Gastroesophageal sphincter (tissue), 4 donors: Measurements from ENCODE around the gene GEMIN5. TPM values are rescaled to one million over a fixed set of nuclear protein-coding genes. Genes with fewer than 3 reads are reported as not detected.
A peak's percentile ranks its signal among the peaks of the same experiment; 100 is the strongest.

ENCODE experiments used
- ATAC-seq: fragments of 150-250 bp; one replicate; pipeline ENCODE4 v1.9.1; 2016; ENCODE audit warnings: mild to moderate bottlenecking, moderate library complexity
- H3K27ac ChIP-seq, 4 donors: fragments of 200-600 bp; sonication (generic) in 3 of 4; 1 replicate in 3 of 4; 2 replicates in 1 of 4; pipeline ENCODE4 v1.5.1; 2016 to 2019
- H3K27me3 ChIP-seq: fragments of 200-600 bp; sonication (generic); one replicate; pipeline ENCODE4 v1.5.1; 2019
- H3K36me3 ChIP-seq, 2 donors: fragments of 200-600 bp; sonication (generic); one replicate each; pipeline ENCODE4 v1.5.1; 2019; ENCODE audit warnings: control low read depth in 1 of 2
- H3K4me1 ChIP-seq, 3 donors: fragments of 200-600 bp; sonication (generic); 1 replicate in 2 of 3; 2 replicates in 1 of 3; pipeline ENCODE4 v1.5.1; 2016 to 2019; ENCODE audit warnings: control low read depth in 2 of 3
- H3K4me3 ChIP-seq, 2 donors: fragments of 200-600 bp; sonication (generic); one replicate each; pipeline ENCODE4 v1.5.1; 2019; ENCODE audit warnings: mild to moderate bottlenecking in 1 of 2, moderate library complexity in 1 of 2
- H3K9me3 ChIP-seq, 3 donors: fragments of 200-600 bp; sonication (generic); one replicate each; pipeline ENCODE4 v1.5.1; 2017 to 2019; ENCODE audit warnings: control low read depth in 2 of 3
- EP300 ChIP-seq: sonication (generic); formaldehyde crosslinking; IDR thresholded peaks from one replicate; pipeline ENCODE4 v1.6.1; 2017; ENCODE audit warnings: antibody characterized with exemption, mild to moderate bottlenecking
- POLR2A ChIP-seq, 2 donors: fragments of 450-650 bp; IDR thresholded peaks; one replicate each; pipeline ENCODE4 v1.6.1; 2017; ENCODE audit warnings: antibody characterized with exemption in 2 of 2, mild to moderate bottlenecking in 2 of 2, moderate library complexity in 1 of 2
- POLR2AphosphoS5 ChIP-seq: sonication (generic); formaldehyde crosslinking; IDR thresholded peaks from one replicate; pipeline ENCODE4 v1.6.1; 2017; ENCODE audit warnings: antibody characterized with exemption
- WGBS, 2 donors: methylation state at CpG; one replicate each; pipeline ENCODE4 v1.1.5; 2018; ENCODE audit warnings: low coverage in 1 of 2; 5-methylcytosine and 5-hydroxymethylcytosine counted together
- total RNA-seq, 4 donors: library from RNA; depleted of rRNA; stranded (reverse); fragments of >200 nt; gene quantifications; one replicate each; pipeline ENCODE4 v1.1.0, GENCODE V29; 2016
- TF ChIP-seq, protein P1 (sequence below), 4 experiments: fragments of 200-600 bp in 2 of 4; fragments of 450-650 bp in 2 of 4; sonication (generic) in 1 of 4; IDR thresholded peaks; one replicate each; pipeline ENCODE4 v1.5.1; 2017 to 2019; ENCODE audit warnings: antibody characterized with exemption in 4 of 4, mild to moderate bottlenecking in 2 of 4, moderate library complexity in 2 of 4

GEMIN5 gene
- total RNA-seq, 4 donors from 2014 or later: 15.8 to 30.0 (median 19.4) TPM

- H3K4me3 ChIP-seq: no peak overlapping the region
- 55 to 88% methylated on average over 2 of the region's 2 CpGs for WGBS, 2 donors
- peaks cover 0 to 30% of the 10 kb centered on the region in 2 donors for H3K36me3 ChIP-seq
- H3K27ac ChIP-seq: no peak overlapping the region
- no peak for TF ChIP-seq EP300
- TF ChIP-seq, protein P1, sequence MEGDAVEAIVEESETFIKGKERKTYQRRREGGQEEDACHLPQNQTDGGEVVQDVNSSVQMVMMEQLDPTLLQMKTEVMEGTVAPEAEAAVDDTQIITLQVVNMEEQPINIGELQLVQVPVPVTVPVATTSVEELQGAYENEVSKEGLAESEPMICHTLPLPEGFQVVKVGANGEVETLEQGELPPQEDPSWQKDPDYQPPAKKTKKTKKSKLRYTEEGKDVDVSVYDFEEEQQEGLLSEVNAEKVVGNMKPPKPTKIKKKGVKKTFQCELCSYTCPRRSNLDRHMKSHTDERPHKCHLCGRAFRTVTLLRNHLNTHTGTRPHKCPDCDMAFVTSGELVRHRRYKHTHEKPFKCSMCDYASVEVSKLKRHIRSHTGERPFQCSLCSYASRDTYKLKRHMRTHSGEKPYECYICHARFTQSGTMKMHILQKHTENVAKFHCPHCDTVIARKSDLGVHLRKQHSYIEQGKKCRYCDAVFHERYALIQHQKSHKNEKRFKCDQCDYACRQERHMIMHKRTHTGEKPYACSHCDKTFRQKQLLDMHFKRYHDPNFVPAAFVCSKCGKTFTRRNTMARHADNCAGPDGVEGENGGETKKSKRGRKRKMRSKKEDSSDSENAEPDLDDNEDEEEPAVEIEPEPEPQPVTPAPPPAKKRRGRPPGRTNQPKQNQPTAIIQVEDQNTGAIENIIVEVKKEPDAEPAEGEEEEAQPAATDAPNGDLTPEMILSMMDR (IDR thresholded peaks at IDR 0.05): peak; percentile 13 to 57 (median 22)
- TF ChIP-seq POLR2A (IDR thresholded peaks at IDR 0.05): no peak
- ATAC-seq: no peak
- no peaks in the 10 kb centered on the region for H3K4me1 ChIP-seq
- H3K9me3 ChIP-seq: no peaks in the 10 kb centered on the region
- H3K27me3 ChIP-seq: no peaks in the 10 kb centered on the region
These were observed 34.6 kb upstream of the GEMIN5 start for GRCh38 chr5:154972476-154973080.

DNA sequence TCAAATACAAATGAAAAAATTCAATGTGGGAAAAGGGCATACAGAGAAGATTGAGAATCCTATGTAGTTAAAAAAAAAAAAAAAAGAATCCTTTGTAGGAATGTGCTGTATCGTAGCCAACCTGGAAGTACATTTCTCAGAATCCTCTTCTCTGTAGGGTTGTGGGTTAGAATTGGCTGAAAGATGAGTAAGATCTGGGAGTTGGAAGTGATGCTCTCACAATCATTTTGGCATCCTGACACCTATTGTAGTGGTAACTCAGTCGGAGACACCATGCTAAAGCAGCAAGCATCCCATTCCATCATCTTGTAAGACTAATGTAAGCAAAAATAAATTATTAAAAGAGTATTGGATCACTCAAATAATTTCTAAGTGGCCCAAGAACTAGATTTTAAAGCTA lies 33.5 kb upstream of the GEMIN5 start:
- WGBS, 2 donors: 83 to 90% methylated on average over 1 to 2 of the region's 2 CpGs
- no peak for ATAC-seq
- H3K4me3 ChIP-seq: no peak overlapping the region
- H3K36me3 ChIP-seq: peaks cover 0 to 40% of the 10 kb centered on the region in 2 donors
- H3K27me3 ChIP-seq: no peaks in the 10 kb centered on the region
- TF ChIP-seq, protein P1 (IDR thresholded peaks at IDR 0.05): no peak
- no peak for TF ChIP-seq POLR2A (IDR thresholded peaks at IDR 0.05)
- TF ChIP-seq EP300: no peak
- no peak for TF ChIP-seq POLR2AphosphoS5
- H3K4me1 ChIP-seq: no peaks in the 10 kb centered on the region
- H3K27ac ChIP-seq: no peak overlapping the region
- no peaks in the 10 kb centered on the region for H3K9me3 ChIP-seq

- Histone ChIP-seq H3K36me3 (peaks cover 0 to 44% of the 10 kb centered on the region in 2 donors), H3K4me3 (no peak overlapping the region), H3K4me1 (no peaks in the 10 kb centered on the region), H3K9me3 (no peaks in the 10 kb centered on the region), H3K27ac (no peak overlapping the region), H3K27me3 (no peaks in the 10 kb centered on the region)
- ATAC-seq: no peak
- TF ChIP-seq POLR2A (IDR thresholded peaks at IDR 0.05): no peak
- TF ChIP-seq POLR2AphosphoS5: no peak
- TF ChIP-seq, protein P1 (IDR thresholded peaks at IDR 0.05): no peak
- TF ChIP-seq EP300: no peak
These were observed 32.7 kb upstream of the GEMIN5 start for GRCh38 chr5:154970759-154971158.

DNA sequence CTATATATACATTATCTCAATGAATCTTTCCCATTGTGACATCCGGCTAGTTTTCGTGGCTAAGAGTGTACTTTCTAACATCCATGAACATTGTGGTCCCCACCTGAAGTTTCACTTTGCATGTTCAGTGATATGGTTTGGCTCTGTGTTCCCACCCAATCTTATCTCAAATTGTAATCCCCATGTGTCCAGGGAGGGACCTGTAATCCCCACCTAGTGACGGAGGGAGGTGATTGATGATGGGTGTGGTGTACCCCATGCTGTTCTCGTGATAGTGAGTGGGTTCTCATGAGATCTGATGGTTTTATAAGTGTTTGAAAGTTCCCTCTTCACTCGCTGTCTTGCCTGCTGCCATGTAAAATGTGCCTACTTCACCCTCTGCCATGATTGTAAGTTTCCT lies 30.9 kb upstream of the GEMIN5 start:
- H3K9me3 ChIP-seq: no peaks in the 10 kb centered on the region
- H3K36me3 ChIP-seq: peaks cover 0 to 53% of the 10 kb centered on the region in 2 donors
- no peaks in the 10 kb centered on the region for H3K27me3 ChIP-seq
- no peak for ATAC-seq
- TF ChIP-seq EP300 (no peak), POLR2AphosphoS5 (no peak), POLR2A (IDR thresholded peaks at IDR 0.05) (no peak)
- TF ChIP-seq, protein P1 (IDR thresholded peaks at IDR 0.05): no peak
- H3K4me3 ChIP-seq: no peak overlapping the region
- WGBS, 2 donors: 92 to 100% methylated on average over 1 to 5 of the region's 5 CpGs
- no peaks in the 10 kb centered on the region for H3K4me1 ChIP-seq
- no peak overlapping the region for H3K27ac ChIP-seq

DNA sequence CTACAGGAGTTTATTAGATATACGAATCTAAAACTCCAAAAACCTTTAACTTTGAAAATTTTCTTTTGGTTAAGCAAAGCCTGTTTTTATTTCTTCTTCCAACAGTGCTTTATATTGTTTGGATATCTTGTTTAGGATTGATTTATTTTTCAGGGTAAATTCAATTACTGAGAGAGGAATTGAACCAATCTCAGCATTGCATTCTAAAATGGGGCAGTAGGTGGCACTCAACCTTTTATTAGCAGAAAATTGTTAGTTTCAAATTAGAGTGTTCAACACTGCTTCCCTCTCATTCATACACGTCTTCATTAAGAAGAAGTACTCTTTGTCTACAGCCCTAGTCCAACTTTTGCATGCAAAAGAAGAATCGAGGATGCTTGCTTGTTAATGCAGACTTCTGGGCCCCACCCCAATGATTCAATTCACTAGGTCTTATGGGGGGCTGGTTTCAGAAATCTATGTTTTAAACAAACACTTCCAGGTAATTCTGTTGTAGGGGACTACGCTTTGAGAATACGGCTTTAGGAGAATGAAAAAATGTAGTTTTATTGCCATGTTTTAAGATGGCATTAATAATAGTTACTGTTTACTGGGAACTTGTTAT lies 29.5 kb upstream of the GEMIN5 start:
- ATAC-seq: no peak
- TF ChIP-seq, protein P1 (IDR thresholded peaks at IDR 0.05): peak in 2 of 4 experiments; percentile 18 to 30
- no peak for TF ChIP-seq POLR2AphosphoS5
- 61 to 74% methylated on average over 5 of the region's 5 CpGs for WGBS, 2 donors

More for the DNA sequence above, 29.5 kb upstream of the GEMIN5 start:
- no peaks in the 10 kb centered on the region for H3K4me1 ChIP-seq
- H3K27ac ChIP-seq: no peak overlapping the region
- H3K36me3 ChIP-seq: peaks cover 0 to 61% of the 10 kb centered on the region in 2 donors
- no peaks in the 10 kb centered on the region for H3K9me3 ChIP-seq
- no peaks in the 10 kb centered on the region for H3K27me3 ChIP-seq
- no peak overlapping the region for H3K4me3 ChIP-seq
